ENCODE measurements around the gene SLC36A4. TPM values are rescaled to one million over a fixed set of nuclear protein-coding genes. Genes with fewer than 3 reads are reported as not detected.
"Not testable (repeated sequence)": the region's sequence is repeated elsewhere in the genome, so short reads cannot be mapped to it uniquely, and the experiment has no call there.

SLC36A4 gene
- total RNA-seq, 1 donor from 2014 or later = 67.6 TPM

DNA sequence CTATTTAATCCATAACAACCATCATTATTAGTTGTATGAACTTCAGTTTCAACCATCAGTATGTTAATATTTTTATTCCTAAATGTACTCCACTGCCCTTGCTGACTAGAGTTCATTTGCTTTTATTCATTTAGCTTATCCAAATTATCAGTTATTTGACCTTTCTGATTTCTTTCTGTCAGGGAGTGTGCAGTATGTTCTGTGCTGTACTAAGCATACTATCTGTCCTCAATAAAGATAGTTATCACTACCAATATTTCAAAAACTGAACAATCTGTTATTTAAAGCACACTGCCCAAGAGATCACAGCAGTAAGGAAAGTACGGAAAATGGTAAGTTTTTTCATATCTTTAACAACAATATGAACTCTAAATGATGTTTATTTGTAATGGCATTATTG, 8.3 kb downstream of the SLC36A4 start:
- DNase-seq (ENCODE audit: low spot score) = no peak
- TF ChIP-seq EZH2phosphoT487 (IDR thresholded peaks at IDR 0.05) (no peak), EZH2 (IDR thresholded peaks at IDR 0.05) (no peak)
- TF ChIP-seq, protein P1, sequence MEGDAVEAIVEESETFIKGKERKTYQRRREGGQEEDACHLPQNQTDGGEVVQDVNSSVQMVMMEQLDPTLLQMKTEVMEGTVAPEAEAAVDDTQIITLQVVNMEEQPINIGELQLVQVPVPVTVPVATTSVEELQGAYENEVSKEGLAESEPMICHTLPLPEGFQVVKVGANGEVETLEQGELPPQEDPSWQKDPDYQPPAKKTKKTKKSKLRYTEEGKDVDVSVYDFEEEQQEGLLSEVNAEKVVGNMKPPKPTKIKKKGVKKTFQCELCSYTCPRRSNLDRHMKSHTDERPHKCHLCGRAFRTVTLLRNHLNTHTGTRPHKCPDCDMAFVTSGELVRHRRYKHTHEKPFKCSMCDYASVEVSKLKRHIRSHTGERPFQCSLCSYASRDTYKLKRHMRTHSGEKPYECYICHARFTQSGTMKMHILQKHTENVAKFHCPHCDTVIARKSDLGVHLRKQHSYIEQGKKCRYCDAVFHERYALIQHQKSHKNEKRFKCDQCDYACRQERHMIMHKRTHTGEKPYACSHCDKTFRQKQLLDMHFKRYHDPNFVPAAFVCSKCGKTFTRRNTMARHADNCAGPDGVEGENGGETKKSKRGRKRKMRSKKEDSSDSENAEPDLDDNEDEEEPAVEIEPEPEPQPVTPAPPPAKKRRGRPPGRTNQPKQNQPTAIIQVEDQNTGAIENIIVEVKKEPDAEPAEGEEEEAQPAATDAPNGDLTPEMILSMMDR (IDR thresholded peaks at IDR 0.05) = no peak

GRCh38 chr11:93188726-93189125, 9.1 kb downstream of the SLC36A4 start:
- no peak overlapping the region for H2AFZ ChIP-seq (replicated peaks)
- peaks cover 13% of the 10 kb centered on the region for H3K4me1 ChIP-seq
- no peak overlapping the region for H3K9ac ChIP-seq
- TF ChIP-seq EZH2 (IDR thresholded peaks at IDR 0.05) = no peak
- TF ChIP-seq, protein P1 (IDR thresholded peaks at IDR 0.05) = no peak
- TF ChIP-seq EZH2phosphoT487 (IDR thresholded peaks at IDR 0.05) = no peak
- Mint-ChIP-seq H3K36me3 (peaks cover 57% of the 10 kb centered on the region), H3K4me1 (no peaks in the 10 kb centered on the region), H3K27ac (no peak overlapping the region), H3K4me3 (no peak overlapping the region), H3K9me3 (peaks cover 50% of the 10 kb centered on the region), H3K27me3 (ENCODE audit: insufficient read depth, low read depth) (no peaks in the 10 kb centered on the region)
- peaks cover 9% of the 10 kb centered on the region for H3K9me3 ChIP-seq (ENCODE audit: low read depth)
- no peak for DNase-seq (ENCODE audit: low spot score)
- H3K36me3 ChIP-seq = peaks cover 33% of the 10 kb centered on the region
- no peak overlapping the region for H3K4me3 ChIP-seq
- H3K27me3 ChIP-seq = no peaks in the 10 kb centered on the region
- H3K27ac ChIP-seq = no peak overlapping the region
- H3K79me2 ChIP-seq (ENCODE audit: low read depth) = peaks cover 96% of the 10 kb centered on the region
- no peaks in the 10 kb centered on the region for H3F3A ChIP-seq (ENCODE audit: low read depth)
- H3K4me2 ChIP-seq = no peak overlapping the region
- no peaks in the 10 kb centered on the region for H4K20me1 ChIP-seq (ENCODE audit: low read depth)

More for the DNA sequence above, 8.3 kb downstream of the SLC36A4 start:
- Histone ChIP-seq H3K4me3 (no peak overlapping the region), H3K9me3 (ENCODE audit: low read depth) (peaks cover 9% of the 10 kb centered on the region), H3K9ac (no peak overlapping the region), H3K4me2 (no peak overlapping the region), H3K27me3 (no peaks in the 10 kb centered on the region), H3K4me1 (peaks cover 13% of the 10 kb centered on the region), H3K79me2 (ENCODE audit: low read depth) (peaks cover 99% of the 10 kb centered on the region), H2AFZ (replicated peaks) (no peak overlapping the region), H3K36me3 (peaks cover 27% of the 10 kb centered on the region), H3K27ac (no peak overlapping the region), H3F3A (ENCODE audit: low read depth) (no peaks in the 10 kb centered on the region), H4K20me1 (ENCODE audit: low read depth) (no peaks in the 10 kb centered on the region)
- H3K36me3 Mint-ChIP-seq = peaks cover 54% of the 10 kb centered on the region
- peaks cover 52% of the 10 kb centered on the region for H3K9me3 Mint-ChIP-seq
- no peaks in the 10 kb centered on the region for H3K27me3 Mint-ChIP-seq (ENCODE audit: insufficient read depth, low read depth)
- no peak overlapping the region for H3K4me3 Mint-ChIP-seq
- H3K27ac Mint-ChIP-seq = no peak overlapping the region
- H3K4me1 Mint-ChIP-seq = no peaks in the 10 kb centered on the region

DNA sequence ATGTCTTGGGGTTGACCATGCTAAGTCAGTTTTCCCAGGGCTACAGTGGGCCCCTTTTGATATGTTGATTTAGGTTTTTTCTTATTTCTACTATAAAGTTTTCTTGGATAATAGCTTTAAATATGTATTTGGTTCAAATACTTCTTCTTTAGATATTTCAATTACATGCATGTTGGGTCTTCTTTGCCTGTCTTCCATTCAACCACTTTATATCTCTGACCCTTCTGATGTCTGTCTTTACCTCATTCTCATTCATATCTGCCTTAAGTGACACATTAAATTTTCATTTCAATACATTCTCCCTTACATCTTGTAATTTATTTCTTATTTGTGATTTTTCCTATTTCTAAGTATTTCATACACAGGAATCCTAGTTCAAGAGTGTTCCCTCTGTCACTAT, 10.5 kb downstream of the SLC36A4 start:
- H3K9ac ChIP-seq = no peak overlapping the region
- no peak overlapping the region for H3K4me3 ChIP-seq
- H3K36me3 ChIP-seq = peaks cover 33% of the 10 kb centered on the region
- H3K4me1 ChIP-seq = peaks cover 10% of the 10 kb centered on the region
- no peak overlapping the region for H3K4me3 Mint-ChIP-seq
- H3K4me1 Mint-ChIP-seq = no peaks in the 10 kb centered on the region
- H3K36me3 Mint-ChIP-seq = peaks cover 61% of the 10 kb centered on the region
- no peak overlapping the region for H3K27ac ChIP-seq
- peaks cover 82% of the 10 kb centered on the region for H3K79me2 ChIP-seq (ENCODE audit: low read depth)
- no peaks in the 10 kb centered on the region for H3K27me3 ChIP-seq
- H2AFZ ChIP-seq (replicated peaks) = no peak overlapping the region
- TF ChIP-seq EZH2 (IDR thresholded peaks at IDR 0.05) (no peak), EZH2phosphoT487 (IDR thresholded peaks at IDR 0.05) (no peak)
- TF ChIP-seq, protein P1 (IDR thresholded peaks at IDR 0.05) = no peak
- no peak overlapping the region for H3K27ac Mint-ChIP-seq
- H4K20me1 ChIP-seq (ENCODE audit: low read depth) = no peaks in the 10 kb centered on the region
- peaks cover 9% of the 10 kb centered on the region for H3K9me3 ChIP-seq (ENCODE audit: low read depth)
- no peaks in the 10 kb centered on the region for H3F3A ChIP-seq (ENCODE audit: low read depth)
- no peaks in the 10 kb centered on the region for H3K27me3 Mint-ChIP-seq (ENCODE audit: insufficient read depth, low read depth)
- H3K4me2 ChIP-seq = no peak overlapping the region
- DNase-seq (ENCODE audit: low spot score) = no peak
- H3K9me3 Mint-ChIP-seq = peaks cover 49% of the 10 kb centered on the region

- H2AFZ ChIP-seq (replicated peaks); H3K27me3 Mint-ChIP-seq (ENCODE audit: insufficient read depth, low read depth); H3K79me2 ChIP-seq (ENCODE audit: low read depth); H3K4me2 ChIP-seq; H3K4me3 Mint-ChIP-seq; H3K4me1 Mint-ChIP-seq; H3K9ac ChIP-seq; H3K27ac Mint-ChIP-seq; H3K4me1 ChIP-seq; H3K27ac ChIP-seq; DNase-seq (ENCODE audit: low spot score); H4K20me1 ChIP-seq (ENCODE audit: low read depth); H3K4me3 ChIP-seq; H3K27me3 ChIP-seq; H3F3A ChIP-seq (ENCODE audit: low read depth): not testable (repeated sequence)
- peaks cover 45% of the 10 kb centered on the region for H3K36me3 ChIP-seq
- Mint-ChIP-seq H3K36me3 (peaks cover 56% of the 10 kb centered on the region), H3K9me3 (peaks cover 28% of the 10 kb centered on the region)
- H3K9me3 ChIP-seq (ENCODE audit: low read depth) = peaks cover 11% of the 10 kb centered on the region
Observed at GRCh38 chr11:93177891-93178290, 19.9 kb downstream of the SLC36A4 start.
